Fibroblast of skin of left quadriceps (primary cell): ENCODE measurements around the gene DDX39B.
"Not testable (repeated sequence)": the region's sequence is repeated elsewhere in the genome, so short reads cannot be mapped to it uniquely, and the experiment has no call there.

Experiments used
- DNase-seq, 2 experiments: peaks; one replicate each; pipeline ENCODE4 v3.0.0-alpha.2; 2013; ENCODE audit warnings: low read depth in 2 of 2

The DDX39B gene

GRCh38 chr6:31541658-31542521 is at the start of gene DDX39B:
DDX39B (minus strand) TSS chr6:31542003; CDS start chr6:31540532, 1,471 bp downstream.
- peak; percentile 93 to 94 for DNase-seq

- DNase-seq: not testable (repeated sequence)
These were observed 48.9 kb upstream of the DDX39B start for GRCh38 chr6:31590691-31591090.

- no peak for DNase-seq
These were observed 47.3 kb upstream of the DDX39B start for GRCh38 chr6:31588871-31589650.

GRCh38 chr6:31587791-31588777 is 46.3 kb upstream of the DDX39B start:
- no peak for DNase-seq

- DNase-seq: no peak
These were observed 44.9 kb upstream of the DDX39B start for GRCh38 chr6:31586599-31587281.

GRCh38 chr6:31586008-31586407 is 44.2 kb upstream of the DDX39B start, which contains the start of gene LST1:
LST1 (plus strand) TSS chr6:31586277; CDS start chr6:31587300, 1,023 bp downstream.
- no peak for DNase-seq

GRCh38 chr6:31585491-31585890 is 43.7 kb upstream of the DDX39B start:
- DNase-seq: no peak

GRCh38 chr6:31582230-31582643 is 40.4 kb upstream of the DDX39B start, which contains the start of gene LTB:
LTB (minus strand) TSS chr6:31582424; CDS start chr6:31582417, 7 bp downstream.
- DNase-seq: no peak

- no peak for DNase-seq
These were observed 39.8 kb upstream of the DDX39B start for GRCh38 chr6:31581434-31582229.

GRCh38 chr6:31580807-31581433 is 39.1 kb upstream of the DDX39B start:
- peak; percentile 50 to 57 for DNase-seq

- no peak for DNase-seq
These were observed 38.6 kb upstream of the DDX39B start for GRCh38 chr6:31580438-31580740.

- no peak for DNase-seq
These were observed 38.0 kb upstream of the DDX39B start for GRCh38 chr6:31579546-31580437.

GRCh38 chr6:31579119-31579505 is 37.3 kb upstream of the DDX39B start:
- no peak for DNase-seq

- DNase-seq: no peak
These were observed 36.6 kb upstream of the DDX39B start for GRCh38 chr6:31578184-31579118.

- no peak for DNase-seq
These were observed 35.8 kb upstream of the DDX39B start for GRCh38 chr6:31577579-31577966.

GRCh38 chr6:31576897-31577578 is 35.2 kb upstream of the DDX39B start:
- no peak for DNase-seq
